Ascending aorta (tissue), 2 donors: ENCODE data around the gene TFPI. TPM values are rescaled to one million over a fixed set of nuclear protein-coding genes. Genes with fewer than 3 reads are reported as not detected.
A peak's percentile ranks its signal among the peaks of the same experiment; 100 is the strongest.

Source experiments
- DNase-seq, 2 donors: peaks; one replicate each; pipeline ENCODE4 v3.0.0-alpha.2; 2019; ENCODE audit warnings: low spot score in 2 of 2
- H3K27ac ChIP-seq, 2 donors: fragments of 200-600 bp; sonication (generic); one replicate each; pipeline ENCODE4 v1.5.1; 2016 to 2017; ENCODE audit warnings: mild to moderate bottlenecking in 1 of 2
- H3K27me3 ChIP-seq: fragments of 200-600 bp; sonication (generic); one replicate; pipeline ENCODE4 v1.5.1; 2017
- H3K36me3 ChIP-seq, 2 donors: fragments of 200-600 bp; sonication (generic); one replicate each; pipeline ENCODE4 v1.5.1; 2016
- H3K4me1 ChIP-seq, 2 donors: fragments of 200-600 bp; sonication (generic); one replicate each; pipeline ENCODE4 v1.5.1; 2016 to 2017; ENCODE audit warnings: mild to moderate bottlenecking in 1 of 2
- H3K4me3 ChIP-seq, 2 donors: fragments of 200-600 bp; sonication (generic); one replicate each; pipeline ENCODE4 v1.5.1; 2016 to 2017; ENCODE audit warnings: mild to moderate bottlenecking in 1 of 2
- H3K9me3 ChIP-seq, 2 donors: fragments of 200-600 bp; sonication (generic); one replicate each; pipeline ENCODE4 v1.5.1; 2016
- intact Hi-C: fragments of 100-400 bp; cut with DNase I; formaldehyde crosslinking; loops from one replicate; pipeline ENCODE4 v1.15.1; 2023
- total RNA-seq: library from RNA; depleted of rRNA; stranded (reverse); fragments of >200 nt; gene quantifications from one replicate; pipeline ENCODE4 v1.1.0, GENCODE V29; 2016
- TF ChIP-seq, protein P1 (sequence below), 3 experiments: fragments of 200-600 bp in 2 of 3; fragments of 450-650 bp in 1 of 3; sonication (generic) in 2 of 3; IDR thresholded peaks; one replicate each; pipeline ENCODE4 v1.5.1; 2016 to 2019; ENCODE audit warnings: antibody characterized with exemption in 3 of 3, mild to moderate bottlenecking in 1 of 3, moderate library complexity in 1 of 3

The TFPI gene
- total RNA-seq = 85.6 TPM

- no peak for DNase-seq
- H3K9me3 ChIP-seq = no peaks in the 10 kb centered on the region
Observed at GRCh38 chr2:187554011-187554703, at the start of gene TFPI. TSS of gene TFPI (minus strand) at chr2:187554435. CDS start at chr2:187503768, 50,667 bp downstream.

DNA sequence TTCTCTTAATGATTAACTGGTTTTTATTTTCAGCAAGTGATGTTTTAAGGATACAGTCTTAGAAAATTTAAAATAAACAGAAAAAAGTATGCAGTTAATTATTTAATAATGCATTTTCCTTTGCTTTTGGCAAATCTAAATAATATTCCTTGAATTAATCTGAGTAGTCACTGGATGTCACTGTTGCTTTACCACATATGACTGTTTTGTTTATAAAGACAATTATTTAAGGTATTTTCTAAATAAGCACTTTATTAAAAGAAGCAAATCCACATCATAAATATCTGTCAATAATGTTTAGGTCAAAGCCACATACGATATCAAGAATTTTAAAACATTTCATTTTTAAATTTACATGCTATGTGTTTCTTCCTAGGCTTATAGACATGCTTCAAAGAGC, 40.6 kb upstream of the TFPI start:
- Histone ChIP-seq H3K4me1 (peaks cover 0 to 2% of the 10 kb centered on the region in 2 donors), H3K4me3 (no peak overlapping the region), H3K36me3 (no peaks in the 10 kb centered on the region), H3K9me3 (no peaks in the 10 kb centered on the region), H3K27ac (no peak overlapping the region), H3K27me3 (no peaks in the 10 kb centered on the region)
- TF ChIP-seq, protein P1, sequence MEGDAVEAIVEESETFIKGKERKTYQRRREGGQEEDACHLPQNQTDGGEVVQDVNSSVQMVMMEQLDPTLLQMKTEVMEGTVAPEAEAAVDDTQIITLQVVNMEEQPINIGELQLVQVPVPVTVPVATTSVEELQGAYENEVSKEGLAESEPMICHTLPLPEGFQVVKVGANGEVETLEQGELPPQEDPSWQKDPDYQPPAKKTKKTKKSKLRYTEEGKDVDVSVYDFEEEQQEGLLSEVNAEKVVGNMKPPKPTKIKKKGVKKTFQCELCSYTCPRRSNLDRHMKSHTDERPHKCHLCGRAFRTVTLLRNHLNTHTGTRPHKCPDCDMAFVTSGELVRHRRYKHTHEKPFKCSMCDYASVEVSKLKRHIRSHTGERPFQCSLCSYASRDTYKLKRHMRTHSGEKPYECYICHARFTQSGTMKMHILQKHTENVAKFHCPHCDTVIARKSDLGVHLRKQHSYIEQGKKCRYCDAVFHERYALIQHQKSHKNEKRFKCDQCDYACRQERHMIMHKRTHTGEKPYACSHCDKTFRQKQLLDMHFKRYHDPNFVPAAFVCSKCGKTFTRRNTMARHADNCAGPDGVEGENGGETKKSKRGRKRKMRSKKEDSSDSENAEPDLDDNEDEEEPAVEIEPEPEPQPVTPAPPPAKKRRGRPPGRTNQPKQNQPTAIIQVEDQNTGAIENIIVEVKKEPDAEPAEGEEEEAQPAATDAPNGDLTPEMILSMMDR (IDR thresholded peaks at IDR 0.05) = peak in 2 of 3 experiments; percentile 14 to 56
- no peak for DNase-seq
- intact Hi-C loops = no loop called here

More at GRCh38 chr2:187554011-187554703, at the start of gene TFPI:
- TF ChIP-seq, protein P1 (IDR thresholded peaks at IDR 0.05) = no peak
- Histone ChIP-seq H3K27ac (peak within 1 kb of the TSS; percentile 35 to 60), H3K4me3 (peak within 1 kb of the TSS; percentile 47 to 53), H3K27me3 (no peaks in the 10 kb centered on the region), H3K4me1 (no peaks in the 10 kb centered on the region), H3K36me3 (no peaks in the 10 kb centered on the region)
- intact Hi-C loops = no loop called here

DNA sequence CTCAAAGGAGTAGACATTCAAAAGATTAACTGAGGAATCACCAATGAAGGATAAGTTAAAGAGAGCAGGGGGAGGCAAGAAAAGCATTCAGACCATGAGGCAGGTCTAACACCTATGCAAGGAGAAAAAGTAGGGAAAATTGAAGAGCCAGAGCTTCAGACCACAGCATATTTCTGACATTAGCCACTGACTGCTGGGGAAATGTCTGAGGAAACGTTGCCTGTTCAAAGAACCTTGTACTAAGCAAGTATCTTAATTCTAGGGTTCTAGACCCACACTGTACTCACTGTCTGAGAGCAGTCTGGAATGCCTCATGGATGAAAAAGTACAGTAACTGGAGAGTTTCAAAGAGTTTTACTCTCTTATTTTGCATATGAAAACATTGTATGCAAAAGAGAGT, 39.5 kb upstream of the TFPI start:
- no peaks in the 10 kb centered on the region for H3K36me3 ChIP-seq
- intact Hi-C loops = no loop called here

GRCh38 chr2:187593098-187593497, 38.9 kb upstream of the TFPI start:
- DNase-seq = no peak
- no peaks in the 10 kb centered on the region for H3K36me3 ChIP-seq
- H3K27me3 ChIP-seq = no peaks in the 10 kb centered on the region
- peaks cover 0 to 2% of the 10 kb centered on the region in 2 donors for H3K4me1 ChIP-seq
- intact Hi-C loops = no loop called here
- no peaks in the 10 kb centered on the region for H3K9me3 ChIP-seq
- H3K4me3 ChIP-seq = no peak overlapping the region
- H3K27ac ChIP-seq = no peak overlapping the region
- TF ChIP-seq, protein P1 (IDR thresholded peaks at IDR 0.05) = no peak

More for the DNA sequence above, 39.5 kb upstream of the TFPI start:
- H3K4me1 ChIP-seq = peaks cover 0 to 2% of the 10 kb centered on the region in 2 donors
- H3K4me3 ChIP-seq = no peak overlapping the region
- H3K9me3 ChIP-seq = no peaks in the 10 kb centered on the region
- no peak overlapping the region for H3K27ac ChIP-seq
- TF ChIP-seq, protein P1 (IDR thresholded peaks at IDR 0.05) = no peak
- H3K27me3 ChIP-seq = no peaks in the 10 kb centered on the region
- DNase-seq = no peak

DNA sequence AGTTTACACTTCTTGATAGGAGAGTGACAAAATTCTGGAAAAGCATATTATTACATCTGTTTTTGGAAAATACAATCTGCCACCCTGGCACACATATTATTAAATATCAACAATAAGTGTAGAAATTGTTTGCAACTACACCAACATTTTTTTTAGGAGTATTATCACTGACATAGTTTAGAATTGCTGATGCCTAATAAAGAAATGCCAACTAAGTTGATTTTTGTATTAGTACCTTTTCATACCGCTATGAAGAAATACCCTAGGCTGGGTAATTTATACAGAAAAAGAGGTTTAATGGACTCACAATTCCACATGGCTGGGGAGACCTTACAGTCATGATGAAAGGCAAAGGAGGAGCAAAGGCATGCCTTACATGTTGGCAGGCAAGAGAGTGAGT, 35.9 kb upstream of the TFPI start:
- H3K4me3 ChIP-seq = no peak overlapping the region
- H3K27ac ChIP-seq = no peak overlapping the region
- TF ChIP-seq, protein P1 (IDR thresholded peaks at IDR 0.05) = no peak
- no peak for DNase-seq
- H3K4me1 ChIP-seq = peaks cover 0 to 2% of the 10 kb centered on the region in 2 donors
- H3K36me3 ChIP-seq = no peaks in the 10 kb centered on the region
- H3K9me3 ChIP-seq = no peaks in the 10 kb centered on the region
- H3K27me3 ChIP-seq = no peaks in the 10 kb centered on the region
- intact Hi-C loops = no loop called here
